Measurements from ENCODE around the gene TAAR1.

GRCh38 chr6:132687306-132687705, 28.3 kb upstream of the TAAR1 start:
- no peak for TF ChIP-seq CTCF (IDR thresholded peaks at IDR 0.05)
- TF ChIP-seq POLR2AphosphoS5 (IDR thresholded peaks at IDR 0.05): no peak

Data from sigmoid colon (tissue), 4 donors.